ENCODE results near the gene GRID1. TPM values are rescaled to one million over a fixed set of nuclear protein-coding genes. Genes with fewer than 3 reads are reported as not detected.

GRID1 gene
- total RNA-seq, 1 experiment from 2014 or later = 0.37 TPM

GRCh38 chr10:85868627-85869499 is 497.7 kb downstream of the GRID1 start:
- DNase-seq (ENCODE audit: low spot score) (no peak), ATAC-seq (no peak)
- no peaks in the 10 kb centered on the region; the same call in 1 of the 2 replicates for H3K27me3 Mint-ChIP-seq (ENCODE audit: low read depth)
- peaks cover 16% of the 10 kb centered on the region for H3K4me1 Mint-ChIP-seq
- no peaks in the 10 kb centered on the region for H3K36me3 Mint-ChIP-seq
- POLR2A ChIA-PET = no interaction called here
- CTCF ChIA-PET = no interaction called here
- no peak overlapping the region for H3K27ac Mint-ChIP-seq
- no peaks in the 10 kb centered on the region for H3K9me3 Mint-ChIP-seq
- TF ChIP-seq GRHL2 (CRISPR knock-in tag; IDR thresholded peaks at IDR 0.05; ENCODE audit: insufficient replicate concordance, severe bottlenecking) (no peak), AFF4 (CRISPR knock-in tag; IDR thresholded peaks at IDR 0.05; ENCODE audit: borderline replicate concordance) (no peak), CREB1 (CRISPR knock-in tag; IDR thresholded peaks at IDR 0.05) (no peak), MAX (CRISPR knock-in tag; IDR thresholded peaks at IDR 0.05) (no peak), EMX1 (CRISPR knock-in tag; IDR thresholded peaks at IDR 0.05) (no peak), ZNF512 (CRISPR knock-in tag; IDR thresholded peaks at IDR 0.05; ENCODE audit: borderline replicate concordance) (no peak), GTF2I (CRISPR knock-in tag; conservative IDR thresholded peaks at IDR 0.05) (no peak), CREM (CRISPR knock-in tag; IDR thresholded peaks at IDR 0.05) (no peak)
- no peak overlapping the region for H3K4me3 Mint-ChIP-seq

DNA sequence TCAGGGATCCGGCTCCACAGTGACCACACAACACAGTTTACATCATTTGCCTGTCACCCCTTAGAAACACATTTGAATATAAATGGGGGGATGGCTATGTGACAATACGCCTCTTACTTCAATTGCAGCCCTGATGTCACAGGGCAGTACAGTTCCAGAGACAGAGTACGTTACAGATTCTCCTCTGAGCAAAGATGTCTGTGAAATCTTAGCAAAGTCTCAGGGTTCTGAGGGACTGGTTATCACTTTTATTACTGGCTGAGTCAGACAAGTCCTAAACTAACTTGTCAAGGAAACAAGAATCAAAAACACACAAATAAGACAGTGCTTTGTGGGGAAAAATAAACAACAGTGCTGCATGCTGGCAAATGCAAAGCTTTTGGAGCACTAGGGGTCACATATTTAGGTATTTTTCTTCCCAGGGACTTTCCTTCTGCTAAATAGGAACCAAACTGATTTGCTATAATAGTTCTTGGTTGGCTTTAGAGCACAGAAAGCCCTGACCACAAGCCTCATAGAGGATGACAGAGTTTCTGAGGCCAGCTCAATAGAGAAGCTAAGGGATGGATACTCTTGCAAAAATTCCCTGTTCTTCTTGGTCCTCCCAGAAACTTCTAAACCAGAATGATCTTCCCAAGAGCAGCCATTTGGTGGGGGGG is 501.6 kb downstream of the GRID1 start:
- Mint-ChIP-seq H3K27ac (no peak overlapping the region), H3K36me3 (no peaks in the 10 kb centered on the region), H3K4me3 (no peak overlapping the region), H3K27me3 (ENCODE audit: low read depth) (no peaks in the 10 kb centered on the region; the same call in 1 of the 2 replicates), H3K4me1 (peaks cover 29% of the 10 kb centered on the region), H3K9me3 (no peaks in the 10 kb centered on the region)
- DNase-seq (ENCODE audit: low spot score) (no peak), ATAC-seq (no peak)
- ChIA-PET CTCF (interaction anchor here (1.5 kb wide), 1 partner anchor 111 kb away, joined by 6 read pairs; no protein-coding TSS in a partner anchor), POLR2A (no interaction called here)
- TF ChIP-seq PRRX2 (CRISPR knock-in tag; IDR thresholded peaks at IDR 0.05) (no peak), JAZF1 (CRISPR knock-in tag; IDR thresholded peaks at IDR 0.05) (no peak), RELA (CRISPR knock-in tag; IDR thresholded peaks at IDR 0.05; ENCODE audit: borderline replicate concordance) (no peak), SP1 (CRISPR knock-in tag; conservative IDR thresholded peaks at IDR 0.05) (no peak), KAT7 (CRISPR knock-in tag; IDR thresholded peaks at IDR 0.05; ENCODE audit: borderline replicate concordance) (no peak), FOXK1 (CRISPR knock-in tag; IDR thresholded peaks at IDR 0.05) (no peak), NR2C2 (CRISPR knock-in tag; IDR thresholded peaks at IDR 0.05) (no peak), ZNF671 (CRISPR knock-in tag; IDR thresholded peaks at IDR 0.05) (no peak), HMGA2 (CRISPR knock-in tag; IDR thresholded peaks at IDR 0.05) (no peak), ATF2 (CRISPR knock-in tag; IDR thresholded peaks at IDR 0.05; ENCODE audit: borderline replicate concordance, low read depth) (no peak), ZNF138 (CRISPR knock-in tag; conservative IDR thresholded peaks at IDR 0.05) (no peak)
- TF ChIP-seq, protein P1, sequence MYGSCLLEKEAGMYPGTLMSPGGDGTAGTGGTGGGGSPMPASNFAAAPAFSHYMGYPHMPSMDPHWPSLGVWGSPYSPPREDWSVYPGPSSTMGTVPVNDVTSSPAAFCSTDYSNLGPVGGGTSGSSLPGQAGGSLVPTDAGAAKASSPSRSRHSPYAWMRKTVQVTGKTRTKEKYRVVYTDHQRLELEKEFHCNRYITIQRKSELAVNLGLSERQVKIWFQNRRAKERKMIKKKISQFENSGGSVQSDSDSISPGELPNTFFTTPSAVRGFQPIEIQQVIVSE (CRISPR knock-in tag; IDR thresholded peaks at IDR 0.05; ENCODE audit: borderline replicate concordance) = no peak

Measured in WTC11 (cell line).